Right lobe of liver (tissue), 6 donors: ENCODE results near the gene GDF2. TPM values are rescaled to one million over a fixed set of nuclear protein-coding genes. Genes with fewer than 3 reads are reported as not detected.

Source experiments
- ATAC-seq, 4 donors: fragments of 200-7000 bp; cut with Tn5 transposase; one replicate each; pipeline ENCODE4 v1.9.1; 2020; ENCODE audit warnings: mild to moderate bottlenecking in 4 of 4, moderate library complexity in 4 of 4
- DNase-seq, 3 donors: peaks; one replicate each; pipeline ENCODE4 v3.0.0-alpha.2; 2020
- H3K27ac ChIP-seq, 3 donors: fragments of 200-600 bp; one replicate each; pipeline ENCODE4 v1.8.0; 2022
- H3K27me3 ChIP-seq, 2 donors: fragments of 200-600 bp; one replicate each; pipeline ENCODE4 v1.8.0; 2022
- H3K36me3 ChIP-seq, 4 donors: fragments of 200-600 bp; sonication (generic) in 1 of 4; one replicate each; pipeline versions ENCODE4 v1.5.1 to v1.8.0; 2017 to 2022; ENCODE audit warnings: control low read depth in 1 of 4
- H3K4me1 ChIP-seq, 4 donors: fragments of 200-600 bp; sonication (generic) in 1 of 4; one replicate each; pipeline versions ENCODE4 v1.5.1 to v1.8.0; 2017 to 2022; ENCODE audit warnings: control low read depth in 1 of 4
- H3K4me3 ChIP-seq, 3 donors: fragments of 200-600 bp; one replicate each; pipeline ENCODE4 v1.8.0; 2022
- H3K9me3 ChIP-seq, 4 donors: fragments of 200-600 bp; sonication (generic) in 1 of 4; one replicate each; pipeline versions ENCODE4 v1.5.1 to v1.8.0; 2017 to 2022; ENCODE audit warnings: control low read depth in 1 of 4
- CTCF ChIP-seq, 4 donors: fragments of 200-600 bp in 3 of 4; fragments of 450-650 bp in 1 of 4; IDR thresholded peaks; one replicate each; pipeline versions ENCODE4 v1.5.1 to v1.8.0; 2016 to 2022; ENCODE audit warnings: antibody characterized with exemption in 4 of 4, mild to moderate bottlenecking in 2 of 4
- POLR2A ChIP-seq: fragments of 450-650 bp; IDR thresholded peaks from one replicate; pipeline ENCODE4 v1.6.1; 2017; ENCODE audit warnings: antibody characterized with exemption, mild to moderate bottlenecking
- WGBS: methylation state at CpG from one replicate; pipeline ENCODE4 v1.1.6; 2018; ENCODE audit warnings: low coverage, low lambda C conversion rate; ENCODE audit not compliant: insufficient coverage; ENCODE audit errors: missing lambda C conversion rate; 5-methylcytosine and 5-hydroxymethylcytosine counted together
- intact Hi-C, 2 donors: fragments of 100-400 bp; cut with DNase I; formaldehyde crosslinking; loops; one replicate each; pipeline versions ENCODE4 v1.11.2 to v1.14.1; 2022
- total RNA-seq, 6 experiments: library from RNA; depleted of rRNA in 2 of 6; stranded (reverse); fragments of >200 nt in 2 of 6; fragmentation: NEBNext Ultra II Directional in 3 of 6; extraction: Animal tissue kit (Norgen Biotek cat#: 25700) in 3 of 6; gene quantifications; one replicate each; pipeline versions ENCODE4 v1.1.0 to v1.2.4, GENCODE V29; 2016 to 2023
- donor health status: DM: no; HTN: yes; CAD: no.
- donor health status: DM: no; HTN: no; CAD: no.
- donor health status: DM: no; HTN: no; CAD: no.
- donor health status: DM: no; HTN: yes; CAD: no.
- donor health status: DM: no; HTN: yes; CAD: no.

Gene GDF2
- total RNA-seq, 6 experiments from 2014 or later = 4.5 to 15.9 (median 9.7) TPM

DNA sequence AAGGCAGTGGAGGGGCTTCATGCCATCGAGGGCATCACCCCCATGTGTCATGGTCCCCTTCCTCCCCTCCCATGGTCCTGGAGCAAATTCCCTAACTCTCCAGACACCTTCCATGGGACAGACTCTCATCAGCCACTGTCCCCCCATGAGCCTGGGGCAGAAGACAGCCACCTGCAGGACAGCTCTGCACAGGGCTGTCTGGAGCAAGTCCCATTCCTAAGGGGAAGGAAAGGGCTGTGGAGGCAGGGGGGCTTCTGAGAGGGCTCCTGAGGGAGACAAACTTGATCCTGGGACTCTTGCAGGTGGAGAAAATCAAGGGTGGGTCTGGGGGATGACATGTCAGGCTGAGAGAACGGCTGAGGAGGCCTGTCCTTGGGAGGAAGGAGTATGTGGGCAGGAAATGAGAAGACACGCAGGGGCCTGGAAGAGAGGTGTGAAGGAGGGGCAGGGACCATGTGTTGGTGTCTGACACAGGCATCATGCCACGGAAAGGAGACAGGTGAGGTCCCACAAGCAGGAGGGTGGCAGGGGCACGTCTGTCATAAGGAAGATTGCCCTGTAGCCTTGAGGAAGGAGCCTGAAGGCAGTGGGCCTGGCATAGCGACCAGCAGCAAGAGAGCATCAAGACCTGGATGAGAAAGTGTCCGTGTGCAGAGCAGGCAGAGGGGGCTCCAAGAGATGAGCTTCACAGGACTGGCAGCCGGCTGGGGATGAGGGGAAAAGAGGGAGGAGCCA, 36.7 kb upstream of the GDF2 start:
- no peak for DNase-seq
- Histone ChIP-seq H3K36me3 (no peaks in the 10 kb centered on the region), H3K27ac (no peak overlapping the region), H3K4me3 (no peak overlapping the region), H3K9me3 (no peaks in the 10 kb centered on the region), H3K27me3 (no peaks in the 10 kb centered on the region), H3K4me1 (no peaks in the 10 kb centered on the region)
- ATAC-seq = no peak
- WGBS = 51% methylated on average over 8 of the region's 8 CpGs
- intact Hi-C loops = no loop called here
- no peak for TF ChIP-seq POLR2A
- no peak for TF ChIP-seq CTCF (IDR thresholded peaks at IDR 0.05)

DNA sequence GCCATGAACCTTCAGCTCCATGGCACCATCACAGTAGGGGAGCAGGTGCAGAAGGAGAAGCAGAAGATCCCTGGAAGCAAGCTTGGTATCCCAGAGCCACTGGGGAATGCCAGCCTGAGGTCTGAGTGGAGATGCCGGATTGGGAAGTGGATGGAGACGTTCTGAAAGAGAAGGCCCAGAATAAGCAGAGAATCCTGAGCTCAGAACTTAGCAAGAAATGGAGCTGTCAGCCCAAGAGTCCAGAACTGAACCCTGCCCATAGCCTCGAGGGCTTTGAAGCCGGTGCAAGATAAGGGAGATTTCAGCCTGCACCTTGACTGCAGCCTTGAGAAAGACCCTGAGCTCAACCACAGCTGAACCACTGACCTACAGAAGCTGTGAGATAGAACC, 36.1 kb upstream of the GDF2 start:
- TF ChIP-seq POLR2A (no peak), CTCF (IDR thresholded peaks at IDR 0.05) (no peak)
- H3K36me3 ChIP-seq = no peaks in the 10 kb centered on the region
- WGBS = 57% methylated on average over 1 of the region's 4 CpGs
- no peak overlapping the region for H3K27ac ChIP-seq
- intact Hi-C loops = no loop called here
- no peaks in the 10 kb centered on the region for H3K27me3 ChIP-seq
- DNase-seq (no peak), ATAC-seq (no peak)
- no peaks in the 10 kb centered on the region for H3K4me1 ChIP-seq
- no peaks in the 10 kb centered on the region for H3K9me3 ChIP-seq
- H3K4me3 ChIP-seq = no peak overlapping the region

- DNase-seq = no peak
- Histone ChIP-seq H3K27me3 (no peaks in the 10 kb centered on the region), H3K4me3 (no peak overlapping the region), H3K4me1 (no peaks in the 10 kb centered on the region), H3K27ac (no peak overlapping the region), H3K36me3 (no peaks in the 10 kb centered on the region), H3K9me3 (no peaks in the 10 kb centered on the region)
- WGBS = 67% methylated on average over 3 of the region's 4 CpGs
- TF ChIP-seq POLR2A (no peak), CTCF (IDR thresholded peaks at IDR 0.05) (no peak)
- intact Hi-C loops = no loop called here
- no peak for ATAC-seq
These were observed 35.5 kb upstream of the GDF2 start for GRCh38 chr10:47286591-47287315.

GRCh38 chr10:47287365-47287802, 34.9 kb upstream of the GDF2 start:
- H3K4me1 ChIP-seq = no peaks in the 10 kb centered on the region
- ATAC-seq = no peak
- DNase-seq = no peak
- H3K27me3 ChIP-seq = no peaks in the 10 kb centered on the region
- H3K27ac ChIP-seq = no peak overlapping the region
- intact Hi-C loops = no loop called here
- H3K9me3 ChIP-seq = no peaks in the 10 kb centered on the region
- no CpG with 5 or more reads among the region's 12 CpGs for WGBS
- H3K36me3 ChIP-seq = no peaks in the 10 kb centered on the region
- H3K4me3 ChIP-seq = no peak overlapping the region
- no peak for TF ChIP-seq CTCF (IDR thresholded peaks at IDR 0.05)
- no peak for TF ChIP-seq POLR2A
